Osteoblast (primary cell): ENCODE measurements around the gene BAZ1A. TPM values are rescaled to one million over a fixed set of nuclear protein-coding genes. Genes with fewer than 3 reads are reported as not detected.

Source experiments
- DNase-seq: peaks from one replicate; pipeline ENCODE4 v3.0.0; 2011; ENCODE audit warnings: low spot score, mixed read lengths; ENCODE audit not compliant: insufficient read length; ENCODE audit errors: missing footprints
- H2AFZ ChIP-seq: 2 replicates; pipeline ENCODE4 v1.6.0; 2011; ENCODE audit warnings: mild to moderate bottlenecking, low read length
- H3K27ac ChIP-seq: 2 replicates; pipeline ENCODE4 v1.5.1; 2011; ENCODE audit warnings: mild to moderate bottlenecking, low read depth, low read length, moderate library complexity
- H3K27me3 ChIP-seq: 2 replicates; pipeline ENCODE4 v1.6.0; 2012; ENCODE audit warnings: mild to moderate bottlenecking, control low read depth, inconsistent platforms, low read length, moderate library complexity; ENCODE audit not compliant: insufficient read depth
- H3K36me3 ChIP-seq: 2 replicates; pipeline ENCODE4 v1.5.1; 2011; ENCODE audit warnings: mild to moderate bottlenecking, low read length, control low read depth, moderate library complexity; ENCODE audit not compliant: insufficient read depth
- H3K4me1 ChIP-seq: 2 replicates; pipeline ENCODE4 v1.5.1; 2011; ENCODE audit warnings: mild to moderate bottlenecking, low read length, control low read depth, moderate library complexity; ENCODE audit not compliant: insufficient read depth
- H3K4me2 ChIP-seq: 2 replicates; pipeline ENCODE4 v1.6.0; 2011; ENCODE audit warnings: mild to moderate bottlenecking, low read length; ENCODE audit not compliant: insufficient read depth
- H3K4me3 ChIP-seq: fragments of 200-600 bp; sonication (generic); 3 replicates; pipeline ENCODE4 v1.5.1; 2012; ENCODE audit warnings: mild to moderate bottlenecking, low read length, inconsistent platforms; ENCODE audit not compliant: insufficient read depth
- H3K79me2 ChIP-seq: 2 replicates; pipeline ENCODE4 v1.6.0; 2012; ENCODE audit warnings: mild to moderate bottlenecking, low read length, control low read depth, inconsistent platforms; ENCODE audit not compliant: insufficient read depth
- H3K9me3 ChIP-seq: 2 replicates; pipeline ENCODE4 v1.5.1; 2011; ENCODE audit warnings: low read depth, low read length, control low read depth
- H4K20me1 ChIP-seq: 2 replicates; pipeline ENCODE4 v1.6.0; 2012; ENCODE audit warnings: mild to moderate bottlenecking, low read length, control low read depth; ENCODE audit not compliant: insufficient read depth
- CTCF ChIP-seq: IDR thresholded peaks from 2 replicates; pipeline ENCODE4 v1.5.1; 2011; ENCODE audit warnings: mild to moderate bottlenecking, low read depth, low read length, moderate library complexity; ENCODE audit errors: extremely low read depth
- total RNA-seq: library from RNA; depleted of rRNA; stranded (reverse); fragments of >200 nt; gene quantifications from 2 replicates; pipeline ENCODE4 v1.2.3, GENCODE V29; 2012

BAZ1A gene
- total RNA-seq, 1 donor, result 23.9 TPM

DNA sequence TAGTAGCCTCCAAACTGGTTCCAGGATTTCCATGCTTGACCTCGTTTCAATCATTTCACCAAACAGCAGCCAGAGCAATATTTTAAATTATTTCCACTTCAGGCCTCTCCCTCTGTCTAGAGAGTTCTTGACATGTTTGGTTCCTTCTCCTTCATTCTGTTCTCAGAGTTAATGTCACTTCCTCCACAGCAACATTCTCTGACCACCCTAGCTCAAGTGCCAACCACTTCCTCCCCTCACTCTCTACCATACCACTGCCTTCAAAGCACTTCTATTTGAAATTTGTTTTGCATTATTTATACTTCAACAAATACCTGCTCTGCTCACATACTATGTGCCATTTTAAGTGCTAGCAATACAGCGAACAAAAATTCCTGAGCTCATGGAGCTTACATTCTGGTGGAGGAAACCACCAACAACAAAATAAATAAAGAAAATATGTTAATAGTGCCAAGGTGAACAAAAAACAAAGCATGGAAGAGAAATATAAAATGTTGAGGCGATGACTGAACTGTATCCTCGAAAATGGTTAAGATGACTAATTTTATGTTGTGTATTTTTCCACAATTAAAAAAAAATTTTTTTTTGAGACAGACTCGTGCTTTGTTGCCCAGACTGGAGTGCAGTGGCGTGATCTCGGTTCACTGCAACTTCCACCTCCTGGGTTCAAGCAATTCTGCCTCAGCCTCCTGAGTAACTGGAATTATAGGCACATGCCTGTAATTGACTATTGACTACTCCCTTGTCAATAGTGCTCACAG is 17.3 kb downstream of the BAZ1A start:
- peaks cover 26% of the 10 kb centered on the region for H3K36me3 ChIP-seq
- no peak overlapping the region for H3K4me3 ChIP-seq
- H3K9me3 ChIP-seq, result no peaks in the 10 kb centered on the region
- H3K4me2 ChIP-seq, result no peak overlapping the region
- no peaks in the 10 kb centered on the region for H3K27me3 ChIP-seq
- TF ChIP-seq CTCF, result no peak
- peaks cover 34% of the 10 kb centered on the region for H3K79me2 ChIP-seq
- H3K4me1 ChIP-seq, result no peaks in the 10 kb centered on the region
- no peak overlapping the region for H3K27ac ChIP-seq
- DNase-seq, result no peak
- no peak overlapping the region for H2AFZ ChIP-seq
- no peaks in the 10 kb centered on the region for H4K20me1 ChIP-seq

- Histone ChIP-seq H3K27me3 (no peaks in the 10 kb centered on the region), H4K20me1 (no peaks in the 10 kb centered on the region), H3K9me3 (no peaks in the 10 kb centered on the region), H3K36me3 (peaks cover 5% of the 10 kb centered on the region), H3K4me1 (peaks cover 8% of the 10 kb centered on the region), H3K4me2 (no peak overlapping the region), H3K79me2 (peaks cover 38% of the 10 kb centered on the region), H3K4me3 (no peak overlapping the region), H3K27ac (no peak overlapping the region), H2AFZ (no peak overlapping the region)
- no peak for DNase-seq
- no peak for TF ChIP-seq CTCF
These were observed 22.1 kb downstream of the BAZ1A start for GRCh38 chr14:34853041-34853440.

- H3K27ac ChIP-seq, result peak overlapping the region; percentile 73
- H3K4me3 ChIP-seq, result no peak overlapping the region
- H3K9me3 ChIP-seq, result no peaks in the 10 kb centered on the region
- H4K20me1 ChIP-seq, result no peaks in the 10 kb centered on the region
- no peaks in the 10 kb centered on the region for H3K27me3 ChIP-seq
- peaks cover 34% of the 10 kb centered on the region for H3K79me2 ChIP-seq
- DNase-seq, result peak; percentile 90
- peak overlapping the region; percentile 62 for H3K4me2 ChIP-seq
- H3K4me1 ChIP-seq, result peaks cover 8% of the 10 kb centered on the region
- peak overlapping the region; percentile 88 for H2AFZ ChIP-seq
- no peak for TF ChIP-seq CTCF
- peaks cover 5% of the 10 kb centered on the region for H3K36me3 ChIP-seq
These were observed 23.8 kb downstream of the BAZ1A start for GRCh38 chr14:34851395-34851794.

DNA sequence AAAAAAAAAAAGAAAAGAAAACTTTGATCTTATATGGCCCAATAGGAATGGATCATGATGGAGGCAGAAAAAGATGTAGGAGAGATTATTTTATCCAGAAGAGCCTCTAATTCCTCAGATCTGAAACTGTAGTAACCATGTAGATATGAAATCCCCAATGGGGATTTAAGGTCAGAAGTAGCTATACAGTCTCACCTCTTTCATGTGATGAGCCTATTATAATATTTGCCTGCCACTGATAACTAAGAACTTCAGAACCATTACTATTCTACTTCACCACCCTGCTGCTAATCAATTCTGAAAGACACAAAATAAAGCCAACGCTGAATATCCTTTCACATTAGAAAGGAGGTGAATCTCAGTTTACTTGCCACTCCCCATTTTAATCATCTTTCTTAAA is 29.3 kb downstream of the BAZ1A start:
- Histone ChIP-seq H3K4me3 (no peak overlapping the region), H3K79me2 (peaks cover 42% of the 10 kb centered on the region), H3K4me2 (no peak overlapping the region), H3K27me3 (no peaks in the 10 kb centered on the region), H2AFZ (no peak overlapping the region), H4K20me1 (no peaks in the 10 kb centered on the region), H3K36me3 (no peaks in the 10 kb centered on the region), H3K27ac (no peak overlapping the region), H3K4me1 (peaks cover 10% of the 10 kb centered on the region), H3K9me3 (no peaks in the 10 kb centered on the region)
- TF ChIP-seq CTCF, result no peak
- DNase-seq, result no peak
